ENCODE data around the gene GPR141. TPM values are rescaled to one million over a fixed set of nuclear protein-coding genes. Genes with fewer than 3 reads are reported as not detected.

Gene GPR141
- polyA plus RNA-seq, 2 of the 4 experiments (the other 2 are of a cell fraction) = 0.12 to 0.49 TPM

DNA sequence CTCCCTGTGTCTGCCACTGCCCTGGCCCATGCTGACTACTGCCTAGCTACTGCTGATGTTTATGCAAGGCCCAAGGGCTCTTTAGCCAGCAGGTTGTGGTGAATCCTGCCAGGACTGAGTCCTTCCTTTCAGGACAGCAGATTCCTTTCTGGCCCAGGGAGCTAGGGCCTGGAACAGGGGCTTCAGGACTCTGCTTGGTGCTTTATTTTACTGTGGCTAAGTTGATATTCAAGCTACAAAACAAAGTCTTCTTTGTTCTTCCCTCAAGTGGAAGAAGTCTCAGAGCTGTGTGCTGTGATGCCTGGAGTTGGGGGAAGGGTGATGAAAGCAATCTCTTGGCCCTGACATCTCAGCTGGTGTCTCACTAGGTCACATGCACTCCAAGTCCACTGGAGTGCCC is 98.6 kb downstream of the GPR141 start:
- Histone ChIP-seq H3K4me3 (no peak overlapping the region), H3K4me1 (no peaks in the 10 kb centered on the region), H3K9me3 (peaks cover 5% of the 10 kb centered on the region; the same call in 1 of the 3 replicates), H3K27ac (no peak overlapping the region), H3K4me2 (no peak overlapping the region)
- ChIA-PET CTCF (no interaction called here), POLR2A (no interaction called here)
- no peak for ATAC-seq
- no peak for DNase-seq (ENCODE audit: low read depth in 1 of 2, low spot score in 1 of 2)
- no peak for FAIRE-seq
- TF ChIP-seq NPAS2 (CRISPR knock-in tag; IDR thresholded peaks at IDR 0.05; ENCODE audit: borderline replicate concordance) (no peak), EHMT2 (IDR thresholded peaks at IDR 0.05; ENCODE audit: low read depth) (no peak), JUNB (IDR thresholded peaks at IDR 0.05) (no peak), TFCP2L1 (CRISPR knock-in tag; IDR thresholded peaks at IDR 0.05) (no peak), FOXS1 (CRISPR knock-in tag; IDR thresholded peaks at IDR 0.05) (no peak), FOSL2 (IDR thresholded peaks at IDR 0.05) (no peak), FOSL2 (CRISPR knock-in tag; IDR thresholded peaks at IDR 0.05) (no peak), MAZ (IDR thresholded peaks at IDR 0.05; ENCODE audit: borderline replicate concordance, low read depth, low read length) (no peak), ZNF302 (CRISPR knock-in tag; IDR thresholded peaks at IDR 0.05) (no peak), HOXA7 (CRISPR knock-in tag; IDR thresholded peaks at IDR 0.05) (no peak), EP300 (IDR thresholded peaks at IDR 0.05) (no peak), HOXB5 (CRISPR knock-in tag; IDR thresholded peaks at IDR 0.05) (no peak), ESRRA (IDR thresholded peaks at IDR 0.05; ENCODE audit: borderline replicate concordance, low read length) (no peak)
- TF ChIP-seq, protein P1, sequence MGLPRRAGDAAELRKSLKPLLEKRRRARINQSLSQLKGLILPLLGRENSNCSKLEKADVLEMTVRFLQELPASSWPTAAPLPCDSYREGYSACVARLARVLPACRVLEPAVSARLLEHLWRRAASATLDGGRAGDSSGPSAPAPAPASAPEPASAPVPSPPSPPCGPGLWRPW (IDR thresholded peaks at IDR 0.05) = no peak
- TF ChIP-seq, protein P2, sequence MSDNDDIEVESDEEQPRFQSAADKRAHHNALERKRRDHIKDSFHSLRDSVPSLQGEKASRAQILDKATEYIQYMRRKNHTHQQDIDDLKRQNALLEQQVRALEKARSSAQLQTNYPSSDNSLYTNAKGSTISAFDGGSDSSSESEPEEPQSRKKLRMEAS (IDR thresholded peaks at IDR 0.05) = no peak
- TF ChIP-seq, protein P3, sequence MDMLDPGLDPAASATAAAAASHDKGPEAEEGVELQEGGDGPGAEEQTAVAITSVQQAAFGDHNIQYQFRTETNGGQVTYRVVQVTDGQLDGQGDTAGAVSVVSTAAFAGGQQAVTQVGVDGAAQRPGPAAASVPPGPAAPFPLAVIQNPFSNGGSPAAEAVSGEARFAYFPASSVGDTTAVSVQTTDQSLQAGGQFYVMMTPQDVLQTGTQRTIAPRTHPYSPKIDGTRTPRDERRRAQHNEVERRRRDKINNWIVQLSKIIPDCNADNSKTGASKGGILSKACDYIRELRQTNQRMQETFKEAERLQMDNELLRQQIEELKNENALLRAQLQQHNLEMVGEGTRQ (IDR thresholded peaks at IDR 0.05) = no peak

DNA sequence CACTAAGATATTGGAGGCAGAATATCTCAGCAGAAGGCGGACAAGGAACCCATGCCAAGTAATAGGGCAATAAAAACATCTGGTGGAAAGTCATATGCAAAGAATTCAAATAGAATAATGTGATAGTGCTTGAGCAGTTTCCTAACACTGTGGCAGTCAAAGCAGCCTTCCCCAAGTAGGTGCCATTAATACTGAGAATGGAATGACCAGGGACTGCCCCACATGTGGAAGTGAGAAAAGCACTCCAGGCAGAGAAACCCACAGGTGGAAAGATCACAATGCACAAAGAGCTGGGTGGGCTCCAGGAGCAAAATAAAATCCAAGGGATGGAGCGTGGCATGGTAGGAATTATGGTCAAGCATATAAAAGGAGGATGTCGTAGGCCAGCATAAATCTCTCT is 100.4 kb downstream of the GPR141 start:
- no peaks in the 10 kb centered on the region for H3K9me3 ChIP-seq
- no peak overlapping the region for H3K27ac ChIP-seq
- H3K4me3 ChIP-seq = no peak overlapping the region
- no peak overlapping the region for H3K4me2 ChIP-seq
- TF ChIP-seq MYC (IDR thresholded peaks at IDR 0.05; ENCODE audit: borderline replicate concordance, low read length) (no peak), KDM1A (IDR thresholded peaks at IDR 0.05; ENCODE audit: low read depth) (no peak), FOSB (CRISPR knock-in tag; IDR thresholded peaks at IDR 0.05) (no peak), POLR2AphosphoS2 (conservative IDR thresholded peaks at IDR 0.05; ENCODE audit: low read length) (no peak), RFX5 (IDR thresholded peaks at IDR 0.05) (no peak), NPAS2 (CRISPR knock-in tag; IDR thresholded peaks at IDR 0.05; ENCODE audit: borderline replicate concordance) (no peak), ZC3H11A (IDR thresholded peaks at IDR 0.05) (no peak)
- TF ChIP-seq, protein P2 (IDR thresholded peaks at IDR 0.05) = no peak
- TF ChIP-seq, protein P4, sequence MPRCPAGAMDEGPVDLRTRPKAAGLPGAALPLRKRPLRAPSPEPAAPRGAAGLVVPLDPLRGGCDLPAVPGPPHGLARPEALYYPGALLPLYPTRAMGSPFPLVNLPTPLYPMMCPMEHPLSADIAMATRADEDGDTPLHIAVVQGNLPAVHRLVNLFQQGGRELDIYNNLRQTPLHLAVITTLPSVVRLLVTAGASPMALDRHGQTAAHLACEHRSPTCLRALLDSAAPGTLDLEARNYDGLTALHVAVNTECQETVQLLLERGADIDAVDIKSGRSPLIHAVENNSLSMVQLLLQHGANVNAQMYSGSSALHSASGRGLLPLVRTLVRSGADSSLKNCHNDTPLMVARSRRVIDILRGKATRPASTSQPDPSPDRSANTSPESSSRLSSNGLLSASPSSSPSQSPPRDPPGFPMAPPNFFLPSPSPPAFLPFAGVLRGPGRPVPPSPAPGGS (IDR thresholded peaks at IDR 0.05) = no peak
- TF ChIP-seq, protein P5, sequence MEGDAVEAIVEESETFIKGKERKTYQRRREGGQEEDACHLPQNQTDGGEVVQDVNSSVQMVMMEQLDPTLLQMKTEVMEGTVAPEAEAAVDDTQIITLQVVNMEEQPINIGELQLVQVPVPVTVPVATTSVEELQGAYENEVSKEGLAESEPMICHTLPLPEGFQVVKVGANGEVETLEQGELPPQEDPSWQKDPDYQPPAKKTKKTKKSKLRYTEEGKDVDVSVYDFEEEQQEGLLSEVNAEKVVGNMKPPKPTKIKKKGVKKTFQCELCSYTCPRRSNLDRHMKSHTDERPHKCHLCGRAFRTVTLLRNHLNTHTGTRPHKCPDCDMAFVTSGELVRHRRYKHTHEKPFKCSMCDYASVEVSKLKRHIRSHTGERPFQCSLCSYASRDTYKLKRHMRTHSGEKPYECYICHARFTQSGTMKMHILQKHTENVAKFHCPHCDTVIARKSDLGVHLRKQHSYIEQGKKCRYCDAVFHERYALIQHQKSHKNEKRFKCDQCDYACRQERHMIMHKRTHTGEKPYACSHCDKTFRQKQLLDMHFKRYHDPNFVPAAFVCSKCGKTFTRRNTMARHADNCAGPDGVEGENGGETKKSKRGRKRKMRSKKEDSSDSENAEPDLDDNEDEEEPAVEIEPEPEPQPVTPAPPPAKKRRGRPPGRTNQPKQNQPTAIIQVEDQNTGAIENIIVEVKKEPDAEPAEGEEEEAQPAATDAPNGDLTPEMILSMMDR (IDR thresholded peaks at IDR 0.05) = no peak
- TF ChIP-seq, protein P6, sequence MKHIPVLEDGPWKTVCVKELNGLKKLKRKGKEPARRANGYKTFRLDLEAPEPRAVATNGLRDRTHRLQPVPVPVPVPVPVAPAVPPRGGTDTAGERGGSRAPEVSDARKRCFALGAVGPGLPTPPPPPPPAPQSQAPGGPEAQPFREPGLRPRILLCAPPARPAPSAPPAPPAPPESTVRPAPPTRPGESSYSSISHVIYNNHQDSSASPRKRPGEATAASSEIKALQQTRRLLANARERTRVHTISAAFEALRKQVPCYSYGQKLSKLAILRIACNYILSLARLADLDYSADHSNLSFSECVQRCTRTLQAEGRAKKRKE (CRISPR knock-in tag; IDR thresholded peaks at IDR 0.05; ENCODE audit: low read depth) = no peak
- TF ChIP-seq, protein P7, sequence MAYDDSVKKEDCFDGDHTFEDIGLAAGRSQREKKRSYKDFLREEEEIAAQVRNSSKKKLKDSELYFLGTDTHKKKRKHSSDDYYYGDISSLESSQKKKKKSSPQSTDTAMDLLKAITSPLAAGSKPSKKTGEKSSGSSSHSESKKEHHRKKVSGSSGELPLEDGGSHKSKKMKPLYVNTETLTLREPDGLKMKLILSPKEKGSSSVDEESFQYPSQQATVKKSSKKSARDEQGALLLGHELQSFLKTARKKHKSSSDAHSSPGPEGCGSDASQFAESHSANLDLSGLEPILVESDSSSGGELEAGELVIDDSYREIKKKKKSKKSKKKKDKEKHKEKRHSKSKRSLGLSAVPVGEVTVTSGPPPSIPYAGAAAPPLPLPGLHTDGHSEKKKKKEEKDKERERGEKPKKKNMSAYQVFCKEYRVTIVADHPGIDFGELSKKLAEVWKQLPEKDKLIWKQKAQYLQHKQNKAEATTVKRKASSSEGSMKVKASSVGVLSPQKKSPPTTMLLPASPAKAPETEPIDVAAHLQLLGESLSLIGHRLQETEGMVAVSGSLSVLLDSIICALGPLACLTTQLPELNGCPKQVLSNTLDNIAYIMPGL (CRISPR knock-in tag; IDR thresholded peaks at IDR 0.05; ENCODE audit: borderline replicate concordance) = no peak
- 45% methylated on average over 3 of the region's 3 CpGs for WGBS (ENCODE audit: missing lambda C conversion rate)
- CTCF ChIA-PET = no interaction called here
- POLR2A ChIA-PET = no interaction called here
- no peaks in the 10 kb centered on the region for H3K4me1 ChIP-seq
- no peak for ATAC-seq
- FAIRE-seq = no peak
- no peak for DNase-seq (ENCODE audit: low read depth in 1 of 2, low spot score in 1 of 2)
